Stomach (tissue), 9 donors: ENCODE data around the gene C1QTNF6. TPM values are rescaled to one million over a fixed set of nuclear protein-coding genes. Genes with fewer than 3 reads are reported as not detected.
"Not testable (repeated sequence)": the region's sequence is repeated elsewhere in the genome, so short reads cannot be mapped to it uniquely, and the experiment has no call there.

ENCODE experiments used
- DNase-seq, 2 donors: peaks; one replicate each; pipeline versions ENCODE4 v3.0.0 to v3.0.0-alpha.2; 2013 to 2019
- H3K27ac ChIP-seq, 5 donors: fragments of 200-600 bp in 4 of 5; sonication (generic) in 4 of 5; one replicate each; pipeline ENCODE4 v1.5.1; 2013 to 2019; ENCODE audit warnings: mild to moderate bottlenecking in 1 of 5, moderate library complexity in 1 of 5
- H3K27me3 ChIP-seq, 3 donors: fragments of 200-600 bp; sonication (generic); one replicate each; pipeline ENCODE4 v1.5.1; 2017 to 2019; ENCODE audit warnings: mixed run types in 1 of 3
- H3K36me3 ChIP-seq, 4 donors: fragments of 200-600 bp; sonication (generic); 1 replicate in 3 of 4; 2 replicates in 1 of 4; pipeline ENCODE4 v1.5.1; 2016 to 2019
- H3K4me1 ChIP-seq, 4 donors: fragments of 200-600 bp; sonication (generic); one replicate each; pipeline ENCODE4 v1.5.1; 2016 to 2019
- H3K4me3 ChIP-seq, 4 donors: fragments of 200-600 bp; sonication (generic) in 3 of 4; one replicate each; pipeline ENCODE4 v1.5.1; 2016 to 2019; ENCODE audit warnings: mild to moderate bottlenecking in 1 of 4
- H3K9me3 ChIP-seq, 4 donors: fragments of 200-600 bp; sonication (generic); one replicate each; pipeline ENCODE4 v1.5.1; 2016 to 2019
- EP300 ChIP-seq: sonication (generic); formaldehyde crosslinking; IDR thresholded peaks from one replicate; pipeline ENCODE4 v1.6.1; 2017; ENCODE audit warnings: antibody characterized with exemption
- POLR2A ChIP-seq, 4 donors: fragments of 450-650 bp; IDR thresholded peaks; one replicate each; pipeline ENCODE4 v1.6.1; 2016; ENCODE audit warnings: antibody characterized with exemption in 4 of 4, control low read depth in 2 of 4, mild to moderate bottlenecking in 1 of 4, moderate library complexity in 1 of 4
- POLR2AphosphoS5 ChIP-seq, 3 donors: sonication (generic); formaldehyde crosslinking; IDR thresholded peaks; one replicate each; pipeline ENCODE4 v1.6.1; 2016; ENCODE audit warnings: antibody characterized with exemption in 3 of 3
- WGBS, 5 donors: extraction: QIAGEN DNeasy Blood & Tissue Kit in 3 of 5; methylation state at CpG; one replicate each; pipeline versions ENCODE4 v1.1.5 to v1.1.7; 2013 to 2018; 5-methylcytosine and 5-hydroxymethylcytosine counted together
- intact Hi-C: fragments of 100-400 bp; cut with DNase I; formaldehyde crosslinking; loops from one replicate; pipeline ENCODE4 v1.15.1; 2023; ENCODE audit warnings: low total_unique reads
- polyA plus RNA-seq, 3 donors: library from polyadenylated mRNA; stranded (reverse); fragments of 200-250 nt; gene quantifications; one replicate each; pipeline ENCODE4 v1.2.3, GENCODE V29; 2013
- total RNA-seq, 5 donors: library from RNA; depleted of rRNA; stranded (reverse); fragments of >200 nt; gene quantifications; one replicate each; pipeline versions ENCODE4 v1.1.0 to v1.2.3, GENCODE V29; 2014 to 2016
- TF ChIP-seq, protein P1 (sequence below), 7 experiments: fragments of 450-650 bp in 4 of 7; fragments of 200-600 bp in 3 of 7; sonication (generic) in 3 of 7; IDR thresholded peaks; one replicate each; pipeline ENCODE4 v1.5.1; 2016 to 2019; ENCODE audit warnings: antibody characterized with exemption in 7 of 7, control low read depth in 2 of 7, mild to moderate bottlenecking in 1 of 7
- donor health status: healthy with polysubstance abuse.
- donor health status: Bipolar disorder and iron deficiency.
- donor health status: healthy.

C1QTNF6 gene
- total and polyA plus RNA-seq, 8 donors = 0.45 to 10.4 (median 4.0) TPM; not detected in 1

DNA sequence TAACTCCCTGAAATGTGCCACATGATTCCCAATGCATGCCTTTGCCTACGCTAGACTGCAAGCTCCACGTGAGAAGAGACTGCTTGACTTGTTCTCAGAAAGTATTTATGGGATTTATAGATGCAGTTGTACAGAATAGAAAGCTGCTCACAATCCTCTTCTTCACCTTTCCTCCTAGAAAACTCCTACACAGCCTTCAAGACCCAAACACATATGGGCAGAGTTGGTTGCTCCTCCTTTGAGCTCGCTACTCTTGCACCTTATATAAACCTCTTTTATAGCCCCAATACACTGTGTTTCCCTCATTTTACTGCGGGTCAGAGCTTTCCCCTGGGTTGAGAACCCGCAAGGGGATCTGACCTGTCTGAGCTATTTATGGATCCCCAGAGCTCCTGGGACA is 16.4 kb downstream of the C1QTNF6 start:
- intact Hi-C loops = no loop called here
- no peak for TF ChIP-seq POLR2A (IDR thresholded peaks at IDR 0.05)
- TF ChIP-seq, protein P1, sequence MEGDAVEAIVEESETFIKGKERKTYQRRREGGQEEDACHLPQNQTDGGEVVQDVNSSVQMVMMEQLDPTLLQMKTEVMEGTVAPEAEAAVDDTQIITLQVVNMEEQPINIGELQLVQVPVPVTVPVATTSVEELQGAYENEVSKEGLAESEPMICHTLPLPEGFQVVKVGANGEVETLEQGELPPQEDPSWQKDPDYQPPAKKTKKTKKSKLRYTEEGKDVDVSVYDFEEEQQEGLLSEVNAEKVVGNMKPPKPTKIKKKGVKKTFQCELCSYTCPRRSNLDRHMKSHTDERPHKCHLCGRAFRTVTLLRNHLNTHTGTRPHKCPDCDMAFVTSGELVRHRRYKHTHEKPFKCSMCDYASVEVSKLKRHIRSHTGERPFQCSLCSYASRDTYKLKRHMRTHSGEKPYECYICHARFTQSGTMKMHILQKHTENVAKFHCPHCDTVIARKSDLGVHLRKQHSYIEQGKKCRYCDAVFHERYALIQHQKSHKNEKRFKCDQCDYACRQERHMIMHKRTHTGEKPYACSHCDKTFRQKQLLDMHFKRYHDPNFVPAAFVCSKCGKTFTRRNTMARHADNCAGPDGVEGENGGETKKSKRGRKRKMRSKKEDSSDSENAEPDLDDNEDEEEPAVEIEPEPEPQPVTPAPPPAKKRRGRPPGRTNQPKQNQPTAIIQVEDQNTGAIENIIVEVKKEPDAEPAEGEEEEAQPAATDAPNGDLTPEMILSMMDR (IDR thresholded peaks at IDR 0.05) = no peak
- no peak for TF ChIP-seq EP300
- TF ChIP-seq POLR2AphosphoS5 (IDR thresholded peaks at IDR 0.05) = no peak
- Histone ChIP-seq H3K36me3 (no peaks in the 10 kb centered on the region), H3K27ac (no peak overlapping the region), H3K9me3 (no peaks in the 10 kb centered on the region), H3K27me3 (no peaks in the 10 kb centered on the region), H3K4me3 (no peak overlapping the region), H3K4me1 (peaks cover 25 to 40% (median 35%) of the 10 kb centered on the region in 4 donors)
- no peak for DNase-seq
- WGBS, 5 donors = 79 to 93% (median 91%) methylated on average over 5 of the region's 5 CpGs

DNA sequence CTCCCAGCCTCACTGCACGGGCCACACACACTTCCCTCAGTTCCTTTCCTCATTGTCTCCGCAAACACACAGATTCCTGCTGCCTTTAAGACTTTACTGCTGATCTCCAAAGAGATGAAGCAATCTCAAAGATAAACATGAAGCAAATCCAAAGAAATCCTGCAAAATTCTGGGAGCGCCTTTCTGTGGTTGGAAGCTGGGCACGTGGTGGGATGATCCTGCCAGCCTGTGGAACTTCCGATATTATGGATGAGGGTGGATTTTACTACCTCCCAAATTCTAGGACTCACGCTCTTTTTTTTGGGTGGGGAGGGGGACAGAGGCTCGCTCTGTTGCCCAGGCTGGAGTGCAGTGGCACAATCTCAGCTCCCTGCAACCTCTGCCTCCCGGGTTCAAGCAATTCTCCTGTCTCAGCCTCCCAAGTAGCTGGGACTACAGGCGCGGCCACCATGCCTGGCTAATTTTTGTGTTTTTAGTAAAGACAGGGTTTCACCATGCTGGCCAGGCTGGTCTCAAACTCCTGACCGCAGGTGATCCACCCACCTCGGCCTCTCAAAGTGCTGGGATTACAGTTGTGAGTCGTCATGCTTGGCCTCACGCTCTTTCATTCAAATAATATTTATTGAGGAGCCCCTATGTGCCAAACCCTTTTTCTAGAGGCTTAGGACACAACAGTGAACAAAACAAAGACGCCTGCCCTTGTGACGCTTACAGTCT is 17.2 kb downstream of the C1QTNF6 start:
- H3K36me3 ChIP-seq, H3K9me3 ChIP-seq, H3K27me3 ChIP-seq, intact Hi-C loops, H3K4me3 ChIP-seq, DNase-seq: not testable (repeated sequence)
- Histone ChIP-seq H3K4me1 (peaks cover 21 to 40% (median 34%) of the 10 kb centered on the region in 4 donors), H3K27ac (peak overlapping the region in 3 of 5 donors; percentile 14 to 21 (median 20))
- 77 to 88% (median 87%) methylated on average over 12 to 16 of the region's 16 CpGs for WGBS, 5 donors

DNA sequence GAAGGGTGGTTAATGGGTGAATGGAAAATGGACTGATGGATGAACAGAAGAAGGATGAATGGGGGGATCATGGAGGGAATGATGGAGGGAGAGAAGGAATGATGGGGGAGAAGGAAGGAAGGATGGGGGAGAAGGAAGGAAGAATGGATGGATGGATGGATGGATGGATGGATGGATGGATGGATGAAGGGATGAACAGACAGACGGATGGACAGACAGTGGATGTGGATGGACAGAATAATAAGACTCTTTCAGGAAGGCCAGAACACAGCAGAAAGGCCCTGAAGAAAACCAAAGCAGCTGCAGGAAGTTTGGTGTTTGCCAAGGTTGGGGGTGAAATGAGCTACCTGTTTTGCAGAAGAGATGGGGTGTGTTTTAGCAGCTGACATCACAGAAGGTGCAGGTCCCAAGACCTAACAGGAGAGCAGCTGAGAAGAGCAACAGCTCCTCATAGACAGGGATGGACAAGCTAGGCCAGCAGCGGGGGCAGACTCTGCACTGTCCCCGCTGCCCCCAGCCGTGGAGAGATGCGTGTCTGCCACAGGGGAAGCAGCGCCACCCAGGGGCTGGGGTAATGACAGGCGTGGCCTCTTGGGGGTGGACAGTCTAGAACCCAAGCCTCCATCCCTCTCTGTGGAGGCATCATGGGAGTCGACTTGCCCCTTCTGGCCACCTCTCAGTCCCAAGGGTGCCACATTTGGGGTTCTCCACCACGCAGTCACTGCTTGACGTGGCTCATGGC is 17.9 kb downstream of the C1QTNF6 start:
- peaks cover 18 to 35% (median 27%) of the 10 kb centered on the region in 4 donors for H3K4me1 ChIP-seq
- no peaks in the 10 kb centered on the region for H3K36me3 ChIP-seq
- peak overlapping the region in 3 of 5 donors; percentile 14 to 21 (median 20) for H3K27ac ChIP-seq
- intact Hi-C loops = no loop called here
- no peak overlapping the region for H3K4me3 ChIP-seq
- WGBS, 5 donors = 82 to 92% (median 88%) methylated on average over 6 to 10 of the region's 10 CpGs
- no peak for DNase-seq
- no peaks in the 10 kb centered on the region for H3K27me3 ChIP-seq
- no peaks in the 10 kb centered on the region for H3K9me3 ChIP-seq
- TF ChIP-seq POLR2A (IDR thresholded peaks at IDR 0.05) (no peak), POLR2AphosphoS5 (IDR thresholded peaks at IDR 0.05) (no peak), EP300 (no peak)
- TF ChIP-seq, protein P1 (IDR thresholded peaks at IDR 0.05) = no peak

DNA sequence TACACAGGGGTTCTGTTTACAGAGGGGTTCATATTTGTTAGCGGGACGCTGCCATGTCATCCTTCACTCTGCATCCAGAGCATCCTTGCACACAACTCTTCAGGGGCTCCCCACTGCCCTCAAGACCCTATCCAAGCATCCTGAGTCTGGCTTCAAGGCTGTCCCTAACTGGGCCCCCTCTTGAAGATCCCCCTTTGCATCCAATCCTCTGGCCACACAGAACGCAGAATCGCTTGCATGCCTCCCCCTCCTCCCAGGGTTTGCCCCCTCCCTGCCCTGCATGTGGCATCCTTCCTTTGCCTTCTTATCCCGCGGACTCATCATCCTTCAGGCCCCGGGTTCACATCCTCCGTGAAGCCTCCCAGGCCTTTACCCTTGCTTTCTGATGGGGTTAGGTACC is 18.6 kb downstream of the C1QTNF6 start:
- Histone ChIP-seq H3K36me3 (no peaks in the 10 kb centered on the region), H3K4me3 (no peak overlapping the region), H3K9me3 (no peaks in the 10 kb centered on the region), H3K27me3 (no peaks in the 10 kb centered on the region), H3K4me1 (peaks cover 18 to 35% (median 27%) of the 10 kb centered on the region in 4 donors), H3K27ac (peak overlapping the region in 1 of 5 donors; percentile 5)
- TF ChIP-seq POLR2A (IDR thresholded peaks at IDR 0.05) = no peak
- TF ChIP-seq, protein P1 (IDR thresholded peaks at IDR 0.05) = no peak
- no peak for TF ChIP-seq EP300
- no peak for TF ChIP-seq POLR2AphosphoS5 (IDR thresholded peaks at IDR 0.05)
- no peak for DNase-seq
- 87 to 93% (median 89%) methylated on average over 8 of the region's 8 CpGs for WGBS, 5 donors
- intact Hi-C loops = no loop called here
